Measurements from ENCODE around the gene ANKMY2.

DNA sequence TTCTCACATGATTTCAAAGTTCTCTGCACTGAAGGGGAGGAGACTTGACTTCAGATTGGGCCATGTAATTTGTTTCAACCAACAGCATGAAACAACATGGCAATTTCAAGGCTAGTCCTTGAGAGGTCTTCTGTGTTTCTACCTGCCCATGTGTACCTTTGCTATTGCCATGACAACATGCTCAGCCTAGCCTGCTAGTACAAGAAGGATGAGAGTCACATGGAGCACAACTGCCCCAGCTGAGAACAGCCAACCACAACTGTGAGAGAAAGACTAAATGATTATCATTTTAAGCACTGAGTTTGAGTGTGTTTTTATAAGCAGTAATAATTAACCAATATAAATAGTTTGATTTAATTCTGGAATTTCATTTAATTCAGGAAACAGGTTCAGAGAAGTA is 41.9 kb downstream of the ANKMY2 start:
- TF ChIP-seq, protein P1, sequence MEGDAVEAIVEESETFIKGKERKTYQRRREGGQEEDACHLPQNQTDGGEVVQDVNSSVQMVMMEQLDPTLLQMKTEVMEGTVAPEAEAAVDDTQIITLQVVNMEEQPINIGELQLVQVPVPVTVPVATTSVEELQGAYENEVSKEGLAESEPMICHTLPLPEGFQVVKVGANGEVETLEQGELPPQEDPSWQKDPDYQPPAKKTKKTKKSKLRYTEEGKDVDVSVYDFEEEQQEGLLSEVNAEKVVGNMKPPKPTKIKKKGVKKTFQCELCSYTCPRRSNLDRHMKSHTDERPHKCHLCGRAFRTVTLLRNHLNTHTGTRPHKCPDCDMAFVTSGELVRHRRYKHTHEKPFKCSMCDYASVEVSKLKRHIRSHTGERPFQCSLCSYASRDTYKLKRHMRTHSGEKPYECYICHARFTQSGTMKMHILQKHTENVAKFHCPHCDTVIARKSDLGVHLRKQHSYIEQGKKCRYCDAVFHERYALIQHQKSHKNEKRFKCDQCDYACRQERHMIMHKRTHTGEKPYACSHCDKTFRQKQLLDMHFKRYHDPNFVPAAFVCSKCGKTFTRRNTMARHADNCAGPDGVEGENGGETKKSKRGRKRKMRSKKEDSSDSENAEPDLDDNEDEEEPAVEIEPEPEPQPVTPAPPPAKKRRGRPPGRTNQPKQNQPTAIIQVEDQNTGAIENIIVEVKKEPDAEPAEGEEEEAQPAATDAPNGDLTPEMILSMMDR (conservative IDR thresholded peaks at IDR 0.05), result no peak
- TF ChIP-seq EZH2 (IDR thresholded peaks at IDR 0.05; ENCODE audit: low read depth), result no peak
